Keratinocyte (primary cell): ENCODE results near the gene ZNF777. TPM values are rescaled to one million over a fixed set of nuclear protein-coding genes. Genes with fewer than 3 reads are reported as not detected.

Source experiments
- DNase-seq: peaks from one replicate; pipeline ENCODE4 v3.0.0-alpha.2; 2011; ENCODE audit warnings: low read depth, missing footprints, low spot score
- FAIRE-seq: peaks from 2 replicates; lab custom pipeline; 2011; peaks lifted over from hg19 to GRCh38; lab: Jason Lieb, UNC
- H2AFZ ChIP-seq: 2 replicates; pipeline ENCODE4 v1.6.0; 2012; ENCODE audit warnings: low read length, control low read depth, inconsistent platforms; ENCODE audit not compliant: control insufficient read depth
- H3K27ac ChIP-seq: 2 replicates; pipeline ENCODE4 v1.5.1; 2011; ENCODE audit warnings: low read length; ENCODE audit not compliant: control insufficient read depth, insufficient read depth
- H3K27me3 ChIP-seq: 3 replicates; pipeline ENCODE4 v1.6.0; 2011; ENCODE audit warnings: low read length; ENCODE audit not compliant: control insufficient read depth, insufficient read depth; ENCODE audit errors: extremely low read depth
- H3K36me3 ChIP-seq, 2 experiments: 2 replicates in 1 of 2; 3 replicates in 1 of 2; pipeline ENCODE4 v1.5.1; 2011; ENCODE audit warnings: low read length in 2 of 2, mild to moderate bottlenecking in 1 of 2; ENCODE audit not compliant: control insufficient read depth in 2 of 2, insufficient read depth in 2 of 2; ENCODE audit errors: extremely low read depth in 1 of 2
- H3K4me1 ChIP-seq: 3 replicates; pipeline ENCODE4 v1.5.1; 2011; ENCODE audit warnings: low read length; ENCODE audit not compliant: control insufficient read depth, insufficient read depth; ENCODE audit errors: extremely low read depth
- H3K4me2 ChIP-seq: 3 replicates; pipeline ENCODE4 v1.6.0; 2011; ENCODE audit warnings: low read depth, low read length; ENCODE audit not compliant: control insufficient read depth, insufficient read depth; ENCODE audit errors: extremely low read depth
- H3K4me3 ChIP-seq, 3 experiments: fragments of 200-600 bp in 1 of 3; sonication (generic) in 1 of 3; 2 replicates in 2 of 3; 3 replicates in 1 of 3; pipeline ENCODE4 v1.5.1; 2011 to 2016; ENCODE audit warnings: low read length in 3 of 3, mild to moderate bottlenecking in 3 of 3, control low read depth in 2 of 3, inconsistent platforms in 1 of 3, low read depth in 1 of 3, mixed read lengths in 1 of 3, mixed run types in 1 of 3, moderate library complexity in 1 of 3; ENCODE audit not compliant: control insufficient read depth in 2 of 3, insufficient read depth in 2 of 3; ENCODE audit errors: extremely low read depth in 1 of 3
- H3K79me2 ChIP-seq: 2 replicates; pipeline ENCODE4 v1.6.0; 2012; ENCODE audit warnings: low read length; ENCODE audit not compliant: control insufficient read depth, insufficient read depth
- H3K9ac ChIP-seq: 3 replicates; pipeline ENCODE4 v1.6.0; 2011; ENCODE audit warnings: low read length; ENCODE audit not compliant: control insufficient read depth, insufficient read depth; ENCODE audit errors: extremely low read depth
- H3K9me1 ChIP-seq: 3 replicates; pipeline ENCODE4 v1.6.0; 2011; ENCODE audit warnings: low read length; ENCODE audit not compliant: control insufficient read depth, insufficient read depth; ENCODE audit errors: extremely low read depth
- H3K9me3 ChIP-seq: 2 replicates; pipeline ENCODE4 v1.5.1; 2012; ENCODE audit warnings: low read depth, low read length; ENCODE audit not compliant: control insufficient read depth
- H4K20me1 ChIP-seq: 3 replicates; pipeline ENCODE4 v1.6.0; 2011; ENCODE audit warnings: low read length; ENCODE audit not compliant: control insufficient read depth, insufficient read depth; ENCODE audit errors: extremely low read depth
- CTCF ChIP-seq, 3 experiments: IDR thresholded peaks in 1 of 3; conservative IDR thresholded peaks in 1 of 3; optimal IDR thresholded peaks in 1 of 3; 2 replicates in 2 of 3; 3 replicates in 1 of 3; pipeline versions ENCODE3 to v1.5.1; 2011; ENCODE audit warnings: low read length in 3 of 3, mild to moderate bottlenecking in 3 of 3, moderate library complexity in 2 of 3, control low read depth in 1 of 3, inconsistent platforms in 1 of 3; ENCODE audit not compliant: insufficient read depth in 2 of 3; ENCODE audit errors: extremely low read depth in 1 of 3
- EZH2 ChIP-seq: IDR thresholded peaks from one replicate; pipeline ENCODE4 v1.6.1; 2012; ENCODE audit warnings: inconsistent platforms, mild to moderate bottlenecking, low read length, moderate library complexity
- dilution Hi-C: fragments of 300-500 bp; cut with MboI; formaldehyde crosslinking; loops from one replicate; pipeline ENCODE4 v1.7.0; 2020; ENCODE audit warnings: low sequenced_read_pairs; ENCODE audit not compliant: extremely low pct_ligation_motif_present
- polyA plus RNA-seq, 5 experiments: library from polyadenylated mRNA; depleted of rRNA in 3 of 5; stranded (reverse) in 3 of 5; stranded (forward) in 1 of 5; unstranded in 1 of 5; fragments of >200 nt; gene quantifications; 1 replicate in 1 of 5; 2 replicates in 3 of 5; 3 replicates in 1 of 5; pipeline versions ENCODE4 v1.2.1 to v1.2.3, GENCODE V29; 2011 to 2012; ENCODE audit warnings: missing spikeins in 2 of 5, low read depth in 1 of 5, low replicate concordance in 1 of 5

ZNF777 gene
- polyA plus RNA-seq, 1 donor (not counting 4 experiments of a cell fraction or from before 2014, with no cell fraction given) = 4.8 TPM

GRCh38 chr7:149409895-149410294, 51.0 kb downstream of the ZNF777 start:
- Histone ChIP-seq H2AFZ (no peak overlapping the region), H3K27me3 (no peaks in the 10 kb centered on the region), H3K4me2 (no peak overlapping the region), H3K9me1 (no peaks in the 10 kb centered on the region), H4K20me1 (no peaks in the 10 kb centered on the region), H3K36me3 (no peaks in the 10 kb centered on the region), H3K27ac (no peak overlapping the region), H3K4me3 (no peak overlapping the region), H3K9me3 (no peaks in the 10 kb centered on the region), H3K79me2 (no peaks in the 10 kb centered on the region), H3K9ac (no peak overlapping the region), H3K4me1 (peaks cover 9% of the 10 kb centered on the region)
- dilution Hi-C loops = no loop called here
- FAIRE-seq = no peak
- DNase-seq = no peak
- TF ChIP-seq CTCF (optimal IDR thresholded peaks at IDR 0.05 in 1 of 3, IDR thresholded peaks at IDR 0.05 in 1 of 3, conservative IDR thresholded peaks at IDR 0.05 in 1 of 3; ENCODE audit: extremely low read depth in 1 of 3, insufficient read depth in 2 of 3, low read length in 3 of 3) = no peak
- no peak for TF ChIP-seq EZH2

- dilution Hi-C loops = no loop called here
- H3K79me2 ChIP-seq = no peaks in the 10 kb centered on the region
- no peak for FAIRE-seq
- TF ChIP-seq CTCF (optimal IDR thresholded peaks at IDR 0.05 in 1 of 3, IDR thresholded peaks at IDR 0.05 in 1 of 3, conservative IDR thresholded peaks at IDR 0.05 in 1 of 3; ENCODE audit: extremely low read depth in 1 of 3, insufficient read depth in 2 of 3, low read length in 3 of 3) = no peak
- TF ChIP-seq EZH2 = no peak
- no peak for DNase-seq
- H3K9me3 ChIP-seq = no peaks in the 10 kb centered on the region
- no peak overlapping the region for H3K4me3 ChIP-seq
- no peak overlapping the region for H2AFZ ChIP-seq
- no peak overlapping the region for H3K4me2 ChIP-seq
- no peaks in the 10 kb centered on the region for H3K36me3 ChIP-seq
- no peaks in the 10 kb centered on the region for H3K9me1 ChIP-seq
- H3K27me3 ChIP-seq = peaks cover 10% of the 10 kb centered on the region
- no peaks in the 10 kb centered on the region for H3K4me1 ChIP-seq
- H3K9ac ChIP-seq = no peak overlapping the region
- no peaks in the 10 kb centered on the region for H4K20me1 ChIP-seq
- no peak overlapping the region for H3K27ac ChIP-seq
These were observed 56.0 kb downstream of the ZNF777 start for GRCh38 chr7:149404825-149405224.
